Heart left ventricle (tissue), 13 donors: ENCODE data around the gene CLDN24.

ENCODE experiments used
- CTCF ChIP-seq, 12 donors: fragments of 200-600 bp; sonication (generic) in 4 of 12; IDR thresholded peaks; one replicate each; pipeline versions ENCODE4 v1.5.0 to v1.8.0; 2018 to 2022; ENCODE audit warnings: antibody characterized with exemption in 12 of 12, mild to moderate bottlenecking in 5 of 12
- POLR2A ChIP-seq, 2 donors: fragments of 450-650 bp; IDR thresholded peaks; one replicate each; pipeline ENCODE4 v1.6.1; 2017; ENCODE audit warnings: antibody characterized with exemption in 2 of 2, mild to moderate bottlenecking in 2 of 2, moderate library complexity in 2 of 2
- donor health status: ischemic (EF 13 %, LVEDD 7.1; RV severe dilation, severe dysfunction).
- donor health status: DM: no; HTN: yes; CAD: no.
- donor health status: DM: no; HTN: no; CAD: no.
- donor health status: ischemic (EF 25% LVEDD 6.9; RV normal size, moderate dysfunction).
- donor health status: ischemic (EF 25% LVEDD 5.7; RV mildly dilated, moderate dysfunction).
- donor health status: ischemic (EF 35%, LVEDD 5.7; RV mildly dilated, moderate dysfunction).
- donor health status: nonischemic (EF 11% LVEDD 7.7; RV severe dilation, severe dysfunction).
- donor health status: DM: yes; HTN: yes; CAD: no.
- donor health status: PGD.
- donor health status: ischemic (EF 29% LVEDD 5.4; RV normal size, mild dysfunction).
- donor health status: nonischemic (EF 23%, LVEDD 6.1; RV moderate dilation, normal function).

- TF ChIP-seq CTCF (IDR thresholded peaks at IDR 0.05) (no peak), POLR2A (IDR thresholded peaks at IDR 0.05) (no peak)
These were observed 8.6 kb upstream of the CLDN24 start for GRCh38 chr4:183330841-183331240.
